HG02970 (cell line): Measurements from ENCODE around the gene TBC1D24.
"Not testable (repeated sequence)": the region's sequence is repeated elsewhere in the genome, so short reads cannot be mapped to it uniquely, and the experiment has no call there.

Source experiments
- ATAC-seq: cut with Tn5 transposase; IDR thresholded peaks from one replicate; pipeline ENCODE4 v1.9.1; 2021; ENCODE audit warnings: mild to moderate bottlenecking, moderate library complexity, moderate number of reproducible peaks; ENCODE audit not compliant: unreplicated experiment, low FRiP score

Gene TBC1D24

DNA sequence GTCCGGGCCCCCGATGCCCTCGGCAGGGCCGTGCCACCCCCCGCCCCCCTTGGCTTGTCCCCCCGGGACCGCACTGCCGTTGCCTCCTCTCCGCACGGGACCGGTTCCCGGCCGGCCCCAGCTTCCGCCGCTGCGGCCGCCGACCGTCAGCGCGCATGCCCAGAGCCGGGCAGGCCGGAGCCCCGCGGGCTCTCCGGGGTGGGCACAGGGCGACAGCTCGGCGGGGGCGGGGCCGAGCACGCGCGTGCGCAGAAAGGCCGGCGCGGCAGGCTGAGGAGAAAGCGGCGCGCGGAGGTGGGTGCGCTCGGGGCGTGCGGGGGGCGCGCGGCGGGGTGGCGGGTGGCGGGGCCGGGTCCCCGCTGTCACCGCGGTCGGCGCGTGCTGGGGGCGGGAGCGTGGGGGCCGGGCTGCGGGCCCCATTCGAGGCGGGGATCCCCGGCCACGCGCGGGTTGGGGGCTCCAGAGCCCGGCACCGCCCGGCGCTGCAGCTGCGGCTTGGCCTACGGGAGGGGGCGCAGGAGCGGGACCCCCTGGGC lies at the start of gene TBC1D24:
TSS of gene TBC1D24 (plus strand) at position 251 of the 536 bp plus-strand sequence. CDS start 21,022 bp downstream, outside the sequence.
- peak; percentile 67 for ATAC-seq

GRCh38 chr16:2425825-2426430 lies 49.0 kb upstream of the TBC1D24 start:
- ATAC-seq: no peak

GRCh38 chr16:2426941-2427361 lies 48.0 kb upstream of the TBC1D24 start:
- ATAC-seq: no peak

DNA sequence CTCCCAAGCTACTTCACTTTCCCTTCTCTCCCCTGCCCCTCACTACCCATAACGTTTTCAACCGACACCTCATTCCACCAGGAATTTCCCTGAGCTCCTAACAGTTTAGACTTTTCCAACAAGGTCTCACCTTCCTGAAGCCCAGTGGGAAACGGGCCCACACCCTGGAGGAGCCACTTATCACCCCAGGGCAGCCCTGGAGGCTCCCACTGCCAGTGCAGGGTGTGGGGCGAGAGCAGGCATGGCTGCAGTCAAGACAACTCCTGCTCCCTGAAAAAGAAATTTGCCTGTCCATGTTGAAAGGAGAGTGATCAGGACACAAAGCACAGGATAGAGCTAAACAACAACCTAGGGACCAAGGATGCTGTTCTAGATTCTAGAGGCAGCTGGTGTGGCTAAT lies 47.4 kb upstream of the TBC1D24 start:
- ATAC-seq: no peak

- ATAC-seq: no peak
Measured at GRCh38 chr16:2428051-2428783, 46.7 kb upstream of the TBC1D24 start.

DNA sequence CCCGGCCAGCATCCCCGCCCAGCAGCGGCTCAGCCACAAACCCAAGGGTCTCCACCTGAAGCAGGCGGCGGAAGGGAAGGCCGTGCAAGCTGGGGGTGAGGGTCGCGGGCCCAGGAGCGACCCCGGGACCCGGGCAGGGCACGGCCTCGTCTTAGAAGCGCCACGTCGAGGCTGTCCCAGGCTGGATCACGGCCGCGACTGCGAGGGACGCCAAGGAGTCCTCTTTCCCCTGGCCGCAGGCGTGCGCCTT lies 46.2 kb upstream of the TBC1D24 start:
- no peak for ATAC-seq

- peak; percentile 84 for ATAC-seq
Measured at GRCh38 chr16:2429034-2429770, 45.7 kb upstream of the TBC1D24 start, which contains the start of gene CCNF. CCNF (plus strand) TSS chr16:2429447; CDS start chr16:2429482, 35 bp downstream.

DNA sequence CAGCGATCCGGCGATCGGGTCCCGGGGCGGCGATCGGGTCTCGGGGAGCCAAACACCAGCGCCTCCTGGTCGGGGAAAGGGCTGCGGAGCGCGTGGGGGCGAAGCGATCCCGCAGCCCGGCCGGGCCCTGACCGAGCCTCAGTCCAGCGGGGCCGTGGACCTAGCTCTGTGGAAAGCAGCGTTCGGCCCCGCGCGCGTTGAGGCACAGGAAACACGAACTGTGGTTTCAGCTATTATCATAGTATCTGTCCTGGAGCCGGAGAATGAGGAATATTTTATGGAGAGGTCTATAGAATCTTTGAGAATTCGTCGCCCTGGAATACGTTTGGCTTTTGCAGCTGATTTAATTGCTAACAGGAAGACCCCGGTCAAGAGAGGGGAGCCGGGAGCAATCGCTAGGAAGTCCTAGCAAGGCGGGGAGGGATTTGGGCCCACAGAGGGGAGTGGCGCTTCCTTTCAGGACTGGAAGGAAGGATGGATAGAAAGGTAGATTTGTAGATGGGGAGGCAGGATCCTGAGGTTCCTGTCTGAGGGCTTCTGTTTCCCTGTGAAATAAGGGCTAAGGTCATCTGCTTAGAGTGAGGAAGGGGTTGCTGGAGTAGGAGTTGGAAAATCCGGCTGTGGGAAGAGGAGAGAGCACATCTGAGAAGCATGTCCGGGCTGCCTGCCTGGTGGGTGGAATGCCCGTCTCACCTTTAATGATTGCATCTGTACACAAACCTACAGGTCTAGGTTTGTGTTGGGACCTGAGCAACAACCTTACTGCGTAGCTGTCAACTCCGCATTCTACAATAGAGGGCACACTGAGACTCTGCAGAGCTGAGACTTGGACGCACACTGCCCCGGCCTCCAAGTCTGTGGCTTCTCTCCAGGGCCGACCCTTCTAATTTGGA lies 44.9 kb upstream of the TBC1D24 start:
- ATAC-seq: no peak

DNA sequence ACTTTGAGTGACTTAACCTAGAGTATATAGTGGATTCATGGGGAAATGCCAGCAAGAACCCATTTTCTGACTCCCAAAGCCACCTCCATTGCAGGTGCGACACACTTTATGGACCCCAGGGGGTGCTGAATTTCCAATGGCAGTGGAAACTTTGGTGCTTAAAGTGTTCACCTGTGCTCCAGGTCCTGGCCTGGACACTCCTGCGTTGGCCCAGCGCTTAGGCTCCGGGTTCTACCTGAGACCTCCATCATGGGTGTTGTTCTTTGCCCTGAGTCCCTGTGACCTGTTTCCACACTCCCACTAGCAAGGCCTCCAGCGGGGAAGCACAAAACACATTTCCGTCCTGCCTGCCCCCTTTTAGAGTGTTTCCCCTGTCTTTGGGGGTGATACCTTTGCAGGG lies 42.6 kb upstream of the TBC1D24 start:
- ATAC-seq: no peak

DNA sequence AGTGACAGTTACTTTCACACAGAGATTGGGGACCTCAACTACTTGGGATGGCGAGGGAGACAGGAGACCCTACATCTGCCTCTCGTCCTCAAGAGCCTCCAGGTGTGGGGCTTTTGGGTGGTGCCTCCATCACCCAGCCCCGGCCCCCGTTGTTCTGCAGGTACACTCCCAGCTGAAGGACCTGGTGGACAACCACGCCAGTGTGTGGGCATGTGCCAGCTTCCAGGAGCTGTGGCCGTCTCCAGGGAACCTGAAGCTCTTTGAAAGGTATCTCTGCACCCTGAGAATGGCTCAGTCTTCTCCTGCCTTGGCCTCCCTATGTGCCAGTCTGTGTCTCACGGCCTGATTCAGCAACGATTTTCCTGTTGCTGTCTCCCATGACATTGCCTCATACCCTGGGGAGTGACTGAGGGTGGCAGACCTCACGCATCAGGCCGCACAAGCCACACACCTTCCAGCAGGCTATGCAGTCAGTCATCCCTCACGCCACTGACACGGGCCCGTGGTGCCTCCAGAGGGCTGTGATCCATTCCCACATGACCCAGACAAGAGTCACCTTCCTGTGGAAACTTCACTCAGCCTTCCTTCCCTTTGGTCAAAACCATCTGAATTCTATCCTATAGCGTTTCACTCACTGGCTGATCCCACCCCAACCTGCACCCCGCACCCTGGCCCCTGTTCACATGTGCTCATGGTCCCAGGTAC lies 42.0 kb upstream of the TBC1D24 start:
- ATAC-seq: no peak

GRCh38 chr16:2435236-2435635 lies 39.7 kb upstream of the TBC1D24 start:
- ATAC-seq: not testable (repeated sequence)

DNA sequence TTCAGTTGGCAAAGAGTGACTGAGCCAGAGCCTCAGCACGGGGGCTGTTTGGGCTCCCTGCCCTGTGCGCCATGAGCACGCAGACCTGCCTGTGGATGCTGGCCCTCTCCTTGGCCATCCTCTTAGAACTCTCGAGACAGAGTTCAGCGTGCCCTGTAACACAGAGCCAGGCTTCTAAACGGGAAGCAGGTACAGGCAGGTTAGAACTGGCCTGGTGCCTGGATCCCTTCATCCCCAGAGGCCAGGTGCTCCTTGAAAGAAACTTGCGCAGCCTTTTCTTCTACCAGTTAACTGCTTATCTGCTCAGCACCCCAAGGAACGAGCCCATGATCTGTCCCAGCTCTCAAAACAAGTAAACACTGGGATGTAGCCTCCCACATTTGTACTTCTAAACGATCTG lies 38.8 kb upstream of the TBC1D24 start:
- ATAC-seq: no peak

GRCh38 chr16:2437032-2437790 lies 37.7 kb upstream of the TBC1D24 start:
- ATAC-seq: no peak

DNA sequence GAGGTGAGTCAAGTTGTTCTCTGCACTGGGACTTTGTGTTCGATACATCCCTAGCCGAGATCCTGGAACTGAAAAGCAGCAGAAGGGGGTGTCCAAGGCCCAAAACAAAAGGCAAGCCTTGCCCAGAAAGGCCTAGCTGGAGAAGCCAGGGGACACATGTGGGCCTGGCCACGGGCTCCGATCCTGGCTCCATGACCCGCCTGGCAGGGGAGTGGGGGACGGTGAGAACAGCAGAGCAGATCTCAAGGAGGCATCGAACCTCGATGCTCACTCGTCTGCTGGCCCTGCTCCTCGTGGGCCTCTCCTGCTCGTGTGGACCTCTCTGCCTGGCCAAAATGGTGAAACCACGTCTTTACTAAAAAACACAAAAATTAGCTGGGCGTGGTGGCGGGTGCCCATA lies 36.8 kb upstream of the TBC1D24 start:
- ATAC-seq: no peak

- no peak for ATAC-seq
Measured at GRCh38 chr16:2439598-2439997, 35.3 kb upstream of the TBC1D24 start.

DNA sequence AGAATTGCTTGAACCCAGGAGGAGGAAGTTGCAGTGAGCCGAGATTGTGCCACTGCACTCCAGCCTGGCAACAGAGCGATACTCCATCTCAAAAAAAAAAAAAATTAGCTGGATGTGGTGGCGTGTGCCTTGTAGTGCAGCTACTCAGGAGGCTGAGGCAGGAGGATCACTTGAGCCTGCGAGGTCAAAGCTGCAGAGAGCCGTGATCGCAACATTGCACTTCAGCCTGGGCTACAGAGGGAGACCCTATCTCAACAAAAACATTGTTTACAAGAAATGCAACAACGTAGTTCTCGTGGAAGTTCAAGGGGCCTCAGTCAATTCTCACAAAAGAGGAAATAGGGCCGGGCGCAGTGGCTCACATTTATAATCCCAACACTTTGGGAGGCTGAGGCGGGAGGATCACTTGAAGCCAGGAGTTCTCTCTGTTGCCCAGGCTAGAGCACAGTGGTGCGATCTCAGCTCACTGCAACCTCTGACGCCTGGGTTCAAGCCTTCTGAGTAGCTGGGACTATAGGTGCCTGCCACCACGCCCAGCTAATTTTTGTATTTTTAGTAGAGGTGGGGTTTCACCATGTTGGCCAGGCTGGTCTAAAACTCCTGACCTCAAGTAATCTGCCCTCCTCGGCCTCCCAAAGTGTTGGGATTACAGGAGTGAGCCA lies 33.7 kb upstream of the TBC1D24 start:
- ATAC-seq: not testable (repeated sequence)

- ATAC-seq: no peak
Measured at GRCh38 chr16:2443555-2443954, 31.4 kb upstream of the TBC1D24 start.

- ATAC-seq: no peak
Measured at GRCh38 chr16:2447920-2448583, 26.9 kb upstream of the TBC1D24 start.
